GM18511 (cell line): ENCODE results near the gene RASA3.
"Not testable (repeated sequence)": the region's sequence is repeated elsewhere in the genome, so short reads cannot be mapped to it uniquely, and the experiment has no call there.

Source experiments
- ATAC-seq: cut with Tn5 transposase; IDR thresholded peaks from one replicate; pipeline ENCODE4 v1.9.1; 2021; ENCODE audit warnings: mild to moderate bottlenecking, moderate library complexity; ENCODE audit not compliant: unreplicated experiment

RASA3 gene

DNA sequence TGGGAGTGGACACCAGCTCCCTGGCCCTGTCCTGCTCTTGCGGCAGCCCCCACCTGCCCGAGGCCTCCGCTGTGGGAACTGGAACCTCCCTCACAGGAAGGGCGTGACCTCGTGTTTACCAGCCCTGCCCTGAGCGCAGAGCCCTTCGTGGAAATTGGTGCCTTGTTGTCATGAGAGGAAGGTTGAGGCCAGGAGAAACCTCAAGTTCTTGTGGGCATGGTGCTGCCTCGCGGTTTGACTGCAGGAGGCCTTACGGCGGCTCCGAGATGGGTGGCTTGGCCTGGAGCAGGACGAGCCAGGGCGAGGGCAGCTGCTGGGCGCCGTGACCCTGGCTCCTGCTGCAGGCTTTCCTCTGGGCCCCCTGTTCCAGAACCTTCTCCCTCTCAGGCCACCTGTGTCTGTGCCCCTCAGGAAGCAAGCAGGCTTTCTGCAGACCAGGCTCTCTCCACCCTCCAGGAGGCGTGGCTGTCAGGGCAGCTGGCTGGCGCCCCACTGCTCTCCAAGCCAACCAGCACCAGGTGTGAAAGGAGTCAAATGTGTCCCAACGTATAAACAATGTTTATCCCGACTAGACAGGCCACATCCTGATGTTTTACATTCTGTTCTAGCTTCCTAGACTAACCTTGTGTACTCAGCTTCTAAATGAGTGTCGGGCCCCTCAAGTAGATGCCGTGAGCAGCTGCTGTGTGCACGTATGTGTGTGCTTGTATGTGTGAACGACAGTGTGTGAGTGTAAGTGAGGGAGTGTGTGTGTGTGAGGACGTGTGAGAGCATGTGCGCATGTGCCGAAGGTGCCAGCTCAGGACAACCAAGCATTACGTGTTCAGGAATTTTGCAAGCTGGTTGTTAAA is 10.4 kb upstream of the RASA3 start:
- ATAC-seq, result no peak

- ATAC-seq, result no peak
Observed at GRCh38 chr13:114142137-114142550, 9.7 kb upstream of the RASA3 start.

GRCh38 chr13:114141261-114141996 is 9.0 kb upstream of the RASA3 start:
- no peak for ATAC-seq

GRCh38 chr13:114140906-114141250 is 8.5 kb upstream of the RASA3 start:
- peak; percentile 64 for ATAC-seq

DNA sequence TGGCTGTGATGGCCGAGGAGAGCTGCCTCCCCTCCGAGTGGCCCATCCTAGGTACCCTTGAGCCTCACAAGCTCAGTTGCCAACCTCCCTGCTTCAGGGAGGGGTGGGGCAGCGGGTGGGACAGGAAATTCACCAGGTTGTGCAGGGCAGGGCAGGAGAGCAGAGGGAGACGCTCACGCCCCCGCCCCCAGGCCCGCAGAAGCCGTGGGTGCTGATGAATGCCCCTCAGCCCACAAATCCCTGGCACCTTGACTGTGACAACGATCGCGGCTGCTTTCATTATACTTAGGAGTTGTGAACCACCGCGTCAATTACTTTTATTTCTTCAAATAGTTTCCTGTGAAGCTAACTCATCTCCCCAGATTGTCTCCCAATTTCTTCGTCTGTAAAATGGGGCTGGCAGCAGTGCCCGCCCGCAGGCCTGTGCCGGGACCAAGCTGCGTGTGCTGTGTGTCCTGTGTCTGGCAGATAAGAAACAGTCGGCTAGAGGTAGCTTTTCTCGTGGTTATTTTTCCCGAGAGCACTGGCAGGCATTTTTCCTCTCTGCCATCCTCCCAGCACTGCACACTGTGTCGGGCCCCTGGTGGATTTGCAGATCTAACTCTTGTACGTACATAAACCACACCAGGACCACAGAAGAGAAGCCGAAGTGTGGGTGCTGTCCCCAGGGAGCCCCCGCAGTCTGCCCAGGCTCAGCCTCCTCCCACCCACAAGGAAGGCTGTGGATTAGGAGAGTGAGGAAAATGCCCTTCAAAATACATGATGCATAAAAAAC is 7.9 kb upstream of the RASA3 start:
- peak; percentile 49 for ATAC-seq

- no peak for ATAC-seq
Observed at GRCh38 chr13:114136576-114136975, 4.2 kb upstream of the RASA3 start.

DNA sequence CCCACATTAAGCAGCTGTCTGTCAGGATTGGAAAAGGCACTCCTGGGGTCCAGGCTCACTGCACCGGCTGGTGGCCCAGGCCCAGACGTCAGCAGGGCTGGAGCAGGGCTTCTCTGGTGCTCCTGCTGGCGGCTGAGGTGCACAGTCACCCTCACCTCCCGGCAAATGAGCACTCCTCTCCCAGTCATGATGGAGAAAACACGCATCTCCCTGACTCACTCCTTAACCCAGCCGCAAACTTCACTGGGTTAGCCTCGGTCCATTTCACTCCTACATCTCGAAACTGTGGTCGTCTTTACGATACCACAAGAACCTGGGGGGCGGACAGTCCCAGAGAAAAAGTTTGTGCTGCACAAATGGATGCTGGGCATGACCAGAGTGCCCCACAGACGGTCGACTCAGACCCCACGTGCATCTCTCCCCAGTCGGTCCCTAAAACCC is 3.3 kb upstream of the RASA3 start:
- no peak for ATAC-seq

GRCh38 chr13:114134944-114135610 is 2.7 kb upstream of the RASA3 start:
- ATAC-seq, result no peak

- ATAC-seq, result no peak
Observed at GRCh38 chr13:114134111-114134943, 1.9 kb upstream of the RASA3 start.

- not testable (repeated sequence) for ATAC-seq
Observed at GRCh38 chr13:114133552-114133951, 1.1 kb upstream of the RASA3 start.

DNA sequence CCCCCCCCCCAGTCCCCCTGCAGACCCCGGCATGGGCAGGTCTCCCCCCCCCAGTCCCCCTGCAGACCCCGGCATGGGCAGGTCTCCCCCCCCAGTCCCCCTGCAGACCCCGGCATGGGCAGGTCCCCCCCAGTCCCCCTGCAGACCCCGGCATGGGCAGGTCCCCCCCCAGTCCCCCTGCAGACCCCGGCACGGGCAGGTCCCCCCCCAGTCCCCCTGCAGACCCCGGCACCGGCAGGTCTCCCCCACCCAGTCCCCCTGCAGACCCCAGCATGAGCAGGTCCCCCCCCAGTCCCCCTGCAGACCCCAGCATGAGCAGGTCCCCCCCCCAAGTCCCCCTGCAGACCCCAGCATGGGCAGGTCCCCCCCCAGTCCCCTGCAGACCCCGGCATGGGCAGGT is 703 bp upstream of the RASA3 start:
- ATAC-seq, result not testable (repeated sequence)

DNA sequence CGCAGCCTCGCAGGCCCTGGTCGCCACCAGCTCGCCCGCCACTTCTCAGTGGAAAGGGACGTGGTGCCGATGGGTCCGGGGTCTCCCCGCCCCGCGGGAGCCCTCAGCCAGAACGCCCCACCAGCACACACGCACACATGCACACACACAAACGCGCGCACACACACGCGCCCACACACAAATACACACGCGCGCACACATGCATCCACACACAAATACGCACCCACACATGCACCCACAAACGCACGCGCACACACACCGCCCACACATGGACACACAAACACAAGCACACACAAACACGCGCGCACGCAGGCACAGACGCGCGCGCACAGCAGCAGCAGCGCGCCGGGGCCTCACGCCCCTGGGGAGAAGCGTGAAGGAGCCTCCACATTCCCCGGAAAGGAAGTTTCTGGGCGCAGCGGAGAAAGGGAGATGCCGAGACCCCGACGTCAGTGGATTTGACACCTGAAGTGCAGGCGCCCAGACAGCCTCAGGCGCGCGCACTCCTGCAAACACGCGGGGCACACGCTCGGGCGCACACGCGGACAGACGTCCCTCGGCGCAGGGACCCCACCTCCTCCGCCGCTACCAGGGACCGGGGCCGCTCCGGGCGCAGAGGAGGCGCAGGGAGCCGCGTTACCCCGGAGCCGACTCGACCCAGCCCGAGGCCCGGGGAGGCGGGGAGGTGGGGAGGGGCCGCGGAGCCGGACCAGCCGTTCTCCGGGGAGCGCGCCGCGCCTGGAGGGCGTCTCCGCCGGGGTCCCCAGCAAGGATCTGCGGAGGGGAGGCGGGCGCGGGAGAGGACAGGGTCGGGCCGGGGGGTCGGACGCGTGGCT is 622 bp downstream of the RASA3 start:
- peak; percentile 3 for ATAC-seq

- ATAC-seq, result no peak
Observed at GRCh38 chr13:114130837-114131582, 1.4 kb downstream of the RASA3 start.

GRCh38 chr13:114130131-114130836 is 2.1 kb downstream of the RASA3 start:
- ATAC-seq, result no peak

DNA sequence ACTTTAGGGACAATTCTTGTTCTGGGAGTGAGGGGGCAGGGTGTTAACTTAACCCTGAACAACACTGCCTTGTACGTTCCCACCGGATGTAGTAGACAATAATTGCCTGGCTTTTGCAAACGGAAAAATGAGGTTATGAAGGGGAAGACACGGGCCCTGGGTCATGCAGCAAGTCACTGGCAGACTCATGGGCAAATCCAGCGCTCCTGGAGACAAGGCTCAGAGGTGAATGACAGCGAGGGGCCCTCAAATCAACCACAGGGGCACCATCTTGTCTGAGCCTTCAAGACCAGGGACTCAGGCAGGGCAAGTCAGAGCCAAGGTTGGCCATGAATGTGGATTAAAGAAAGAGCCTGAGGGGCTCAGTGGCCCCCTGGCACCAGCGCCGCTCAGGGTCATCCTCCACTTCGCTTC is 2.8 kb downstream of the RASA3 start:
- no peak for ATAC-seq

GRCh38 chr13:114128624-114129522 is 3.5 kb downstream of the RASA3 start:
- peak; percentile 62 for ATAC-seq

DNA sequence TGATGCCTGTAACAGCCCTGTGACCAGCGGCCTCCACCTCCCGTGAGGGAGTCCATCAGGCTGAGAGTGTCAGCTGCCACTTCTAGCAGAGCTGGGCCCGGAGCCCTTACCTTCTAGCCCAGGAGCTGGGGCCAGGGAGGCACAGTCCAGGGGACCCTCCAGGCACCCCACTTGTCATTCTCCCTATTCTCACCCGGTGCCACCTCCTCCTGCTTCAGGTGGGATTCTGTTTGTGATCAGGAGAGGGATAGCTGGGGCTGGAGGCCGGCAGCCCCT is 4.1 kb downstream of the RASA3 start:
- ATAC-seq, result no peak
